ENCODE measurements around the gene FBXO10.

The FBXO10 gene

GRCh38 chr9:37499297-37499696 lies 76.9 kb downstream of the FBXO10 start:
- DNase-seq (ENCODE audit: low read depth), result no peak
- no peak for TF ChIP-seq CTCF (IDR thresholded peaks at IDR 0.05; ENCODE audit: insufficient read depth, low read depth, low read length, missing control alignments)
- no peak overlapping the region for H3K4me3 ChIP-seq (ENCODE audit: low read length)

- no peak for TF ChIP-seq CTCF (IDR thresholded peaks at IDR 0.05; ENCODE audit: insufficient read depth, low read depth, low read length, missing control alignments)
- DNase-seq (ENCODE audit: low read depth), result no peak
- no peak overlapping the region for H3K4me3 ChIP-seq (ENCODE audit: low read length)
These were observed 77.7 kb downstream of the FBXO10 start for GRCh38 chr9:37498457-37498856.

- H3K4me3 ChIP-seq (ENCODE audit: low read length), result no peak overlapping the region
- no peak for DNase-seq (ENCODE audit: low read depth)
- TF ChIP-seq CTCF (IDR thresholded peaks at IDR 0.05; ENCODE audit: insufficient read depth, low read depth, low read length, missing control alignments), result no peak
These were observed 78.9 kb downstream of the FBXO10 start for GRCh38 chr9:37497320-37497719.

GRCh38 chr9:37496020-37496419 lies 80.2 kb downstream of the FBXO10 start:
- DNase-seq (ENCODE audit: low read depth), result no peak
- H3K4me3 ChIP-seq (ENCODE audit: low read length), result no peak overlapping the region
- TF ChIP-seq CTCF (IDR thresholded peaks at IDR 0.05; ENCODE audit: insufficient read depth, low read depth, low read length, missing control alignments), result no peak

- no peak for DNase-seq (ENCODE audit: low read depth)
- TF ChIP-seq CTCF (IDR thresholded peaks at IDR 0.05; ENCODE audit: insufficient read depth, low read depth, low read length, missing control alignments), result no peak
- H3K4me3 ChIP-seq (ENCODE audit: low read length), result no peak overlapping the region
These were observed 80.6 kb downstream of the FBXO10 start for GRCh38 chr9:37495571-37495970.

GRCh38 chr9:37491939-37492338 lies 84.2 kb downstream of the FBXO10 start:
- TF ChIP-seq CTCF (IDR thresholded peaks at IDR 0.05; ENCODE audit: insufficient read depth, low read depth, low read length, missing control alignments), result no peak
- DNase-seq (ENCODE audit: low read depth), result no peak
- no peak overlapping the region for H3K4me3 ChIP-seq (ENCODE audit: low read length)
